GM18526 (cell line): ENCODE data around the gene ABCA3.

Source experiments
- POLR2A ChIP-seq: IDR thresholded peaks from 3 replicates; pipeline ENCODE4 v1.6.1; 2011; ENCODE audit not compliant: insufficient read length; ENCODE audit errors: extremely low read depth

The ABCA3 gene

DNA sequence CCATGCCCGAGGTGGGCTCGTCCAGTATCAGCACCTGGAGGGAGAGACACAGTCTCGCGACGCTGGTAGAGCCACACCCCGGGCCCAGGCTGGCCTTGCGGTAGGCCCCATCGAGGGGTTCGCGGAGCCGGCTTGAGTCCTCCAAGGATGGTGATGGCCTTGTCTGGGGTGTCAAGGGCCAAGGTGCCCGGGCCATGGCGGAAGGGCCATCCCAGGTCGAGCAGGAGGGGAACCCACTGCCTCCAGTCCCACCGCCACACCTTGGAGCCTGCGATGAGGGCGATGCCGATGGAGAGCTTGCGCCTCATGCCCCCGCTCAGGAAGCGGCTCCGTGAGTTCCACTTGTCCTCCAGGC lies 43.0 kb downstream of the ABCA3 start:
- TF ChIP-seq POLR2A, result no peak

DNA sequence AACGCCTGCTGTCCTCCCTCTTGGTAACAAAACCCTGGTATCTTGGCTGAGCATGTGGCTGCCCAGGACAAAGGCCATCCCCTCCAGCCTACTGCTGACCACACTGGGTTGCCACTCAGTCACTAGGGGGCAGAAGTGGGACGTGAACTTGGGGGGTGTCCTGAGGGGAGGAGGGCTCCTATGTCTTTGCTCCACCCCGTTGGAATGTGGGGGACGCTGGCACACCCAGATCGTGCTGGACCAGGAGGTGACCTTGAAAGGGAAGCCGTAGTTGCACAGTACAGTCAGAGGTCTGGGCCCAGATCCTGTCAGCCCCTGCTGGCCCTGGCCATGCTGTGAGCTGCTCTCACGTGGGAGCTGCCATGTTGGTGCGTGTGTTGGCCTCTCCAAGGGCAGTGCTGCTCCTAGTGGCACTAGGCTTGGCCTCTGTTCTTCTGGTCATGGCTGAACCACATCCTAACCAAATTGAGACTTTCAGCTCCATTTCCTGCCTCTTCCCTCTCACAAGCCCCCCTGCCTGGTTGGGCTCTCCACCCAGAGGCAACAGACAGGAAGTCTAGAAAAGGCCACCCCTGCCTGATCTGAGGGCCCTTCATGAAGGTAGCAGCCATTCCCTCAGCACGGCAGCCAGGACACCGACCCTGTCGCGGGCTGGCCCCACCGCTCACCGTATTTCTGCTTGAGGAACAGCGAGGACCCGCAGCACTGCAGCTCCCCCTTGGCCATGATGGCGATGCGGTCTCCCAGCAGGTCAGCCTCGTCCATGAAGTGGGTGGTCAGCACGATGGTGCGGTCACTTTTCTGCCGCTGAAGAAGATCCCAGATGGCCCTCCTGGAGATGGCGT lies 43.6 kb downstream of the ABCA3 start:
- TF ChIP-seq POLR2A, result no peak

DNA sequence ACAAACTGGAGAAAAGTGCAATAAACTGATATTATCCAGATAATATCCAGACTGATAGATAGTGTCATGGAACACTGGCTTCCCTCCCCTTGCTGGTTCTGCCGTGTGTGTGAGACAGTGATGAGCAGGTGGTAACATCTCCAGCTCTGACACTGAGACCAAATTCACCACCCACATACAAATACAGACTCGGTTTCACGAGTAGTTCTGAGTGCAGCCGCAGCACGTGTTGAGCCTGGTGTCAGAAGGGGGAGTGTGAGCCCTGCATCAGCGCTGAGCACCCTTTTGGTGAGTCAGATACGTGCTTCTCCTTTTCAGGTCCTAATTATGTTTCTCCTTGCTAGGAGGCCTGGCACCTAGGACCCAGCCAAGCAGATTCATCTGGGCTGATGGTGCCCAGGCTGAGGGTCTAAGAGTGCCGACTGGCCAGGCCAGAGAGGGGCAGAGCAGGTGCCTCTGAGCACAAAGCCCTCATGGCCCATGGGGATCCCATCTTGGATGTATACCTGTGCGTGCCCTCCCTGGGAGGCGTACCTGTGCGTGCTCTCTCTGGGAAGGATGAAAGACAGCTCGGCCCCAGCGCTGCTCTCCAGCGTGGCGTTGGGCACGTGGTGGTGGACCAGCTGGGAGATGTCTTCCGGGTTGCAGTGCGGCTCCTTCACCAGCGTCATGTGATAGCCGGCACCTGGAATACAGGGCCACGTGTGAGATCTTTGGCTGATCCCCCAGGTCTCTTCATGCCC lies 45.3 kb downstream of the ABCA3 start:
- no peak for TF ChIP-seq POLR2A

- TF ChIP-seq POLR2A, result no peak
These were observed 48.3 kb downstream of the ABCA3 start for GRCh38 chr16:2292221-2292620.

DNA sequence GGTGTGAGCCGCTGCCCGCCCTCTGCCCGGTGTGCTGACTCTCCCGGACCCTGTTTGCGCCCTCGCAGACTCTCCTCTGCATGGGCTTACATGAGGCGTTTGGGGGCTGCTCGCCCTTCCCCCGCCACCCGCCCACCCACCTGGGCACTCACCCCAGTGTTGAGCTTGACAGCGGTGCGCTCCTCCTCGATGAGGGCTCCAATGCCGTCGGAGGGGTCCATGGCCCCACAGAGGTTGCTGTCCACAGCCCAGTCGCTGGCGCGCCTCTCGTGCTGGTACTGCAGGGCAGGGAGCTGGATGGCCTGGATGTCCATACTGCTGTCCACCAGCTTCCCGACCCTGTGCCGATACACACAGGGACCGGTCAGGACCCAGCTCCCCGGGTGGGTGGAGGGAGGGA lies 51.2 kb downstream of the ABCA3 start:
- TF ChIP-seq POLR2A, result no peak

GRCh38 chr16:2288726-2289125 lies 51.8 kb downstream of the ABCA3 start:
- no peak for TF ChIP-seq POLR2A

GRCh38 chr16:2287916-2288547 lies 52.5 kb downstream of the ABCA3 start:
- TF ChIP-seq POLR2A, result no peak

- no peak for TF ChIP-seq POLR2A
These were observed 54.0 kb downstream of the ABCA3 start for GRCh38 chr16:2286550-2286949.

DNA sequence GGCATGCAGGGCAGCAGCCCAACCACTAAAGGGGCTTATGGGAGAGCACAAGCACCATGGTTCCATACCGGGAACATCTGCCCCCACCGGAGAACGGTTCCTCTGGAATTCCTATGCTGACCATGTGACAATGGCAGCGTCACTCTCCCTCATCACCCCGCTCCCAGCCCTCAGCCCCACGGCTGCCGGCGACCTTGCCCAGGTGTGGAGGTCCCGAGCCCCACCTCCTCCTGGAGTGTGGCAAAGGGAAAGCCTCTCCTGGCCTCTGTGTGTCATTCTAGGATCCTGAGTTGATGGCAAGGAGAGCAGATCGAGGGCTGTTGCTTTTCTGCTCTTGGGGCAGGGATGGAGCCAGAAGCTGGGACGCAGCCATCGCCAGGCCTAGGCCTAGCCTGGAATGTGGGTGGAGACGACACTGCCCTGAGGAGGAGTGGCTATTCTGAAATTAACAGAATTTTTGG lies 54.8 kb downstream of the ABCA3 start:
- TF ChIP-seq POLR2A, result no peak

DNA sequence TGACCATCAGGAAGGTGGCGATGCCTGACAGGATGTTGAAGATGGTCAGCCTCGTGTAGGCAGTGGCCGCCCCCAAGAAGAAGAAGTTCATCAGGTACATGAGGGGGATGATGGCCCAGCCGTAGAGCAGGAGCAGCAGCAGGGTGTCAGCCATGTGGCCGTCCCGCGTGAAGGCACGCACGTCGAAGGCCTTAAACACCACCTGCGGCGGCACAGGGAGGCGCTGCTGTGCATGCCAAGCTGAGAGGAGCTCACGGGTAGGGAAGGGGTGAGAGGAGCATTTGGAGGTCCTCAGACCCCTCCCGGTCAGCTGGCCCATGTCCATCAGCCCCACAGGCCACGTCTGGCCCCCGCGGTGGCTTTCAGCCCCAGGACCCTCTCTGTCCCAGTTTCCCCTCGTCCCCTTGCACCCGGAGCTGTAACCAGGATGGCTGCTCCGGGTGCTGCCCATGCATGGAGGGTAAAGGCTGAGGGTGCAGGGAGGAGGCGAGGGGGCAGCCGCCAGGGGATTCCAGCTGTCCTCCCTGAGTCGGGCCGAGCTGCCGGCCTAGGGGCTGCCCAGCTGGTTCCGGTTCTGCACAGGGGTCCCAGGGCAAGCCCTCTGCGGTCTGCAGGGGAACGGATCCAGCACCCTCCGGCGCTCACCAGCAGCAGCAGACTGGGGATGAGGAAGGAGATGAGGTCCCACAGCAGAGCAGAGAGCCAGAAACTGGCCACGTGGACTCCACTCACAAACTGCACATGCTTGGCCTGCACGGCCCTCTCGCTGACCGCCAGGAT lies 55.5 kb downstream of the ABCA3 start:
- no peak for TF ChIP-seq POLR2A

DNA sequence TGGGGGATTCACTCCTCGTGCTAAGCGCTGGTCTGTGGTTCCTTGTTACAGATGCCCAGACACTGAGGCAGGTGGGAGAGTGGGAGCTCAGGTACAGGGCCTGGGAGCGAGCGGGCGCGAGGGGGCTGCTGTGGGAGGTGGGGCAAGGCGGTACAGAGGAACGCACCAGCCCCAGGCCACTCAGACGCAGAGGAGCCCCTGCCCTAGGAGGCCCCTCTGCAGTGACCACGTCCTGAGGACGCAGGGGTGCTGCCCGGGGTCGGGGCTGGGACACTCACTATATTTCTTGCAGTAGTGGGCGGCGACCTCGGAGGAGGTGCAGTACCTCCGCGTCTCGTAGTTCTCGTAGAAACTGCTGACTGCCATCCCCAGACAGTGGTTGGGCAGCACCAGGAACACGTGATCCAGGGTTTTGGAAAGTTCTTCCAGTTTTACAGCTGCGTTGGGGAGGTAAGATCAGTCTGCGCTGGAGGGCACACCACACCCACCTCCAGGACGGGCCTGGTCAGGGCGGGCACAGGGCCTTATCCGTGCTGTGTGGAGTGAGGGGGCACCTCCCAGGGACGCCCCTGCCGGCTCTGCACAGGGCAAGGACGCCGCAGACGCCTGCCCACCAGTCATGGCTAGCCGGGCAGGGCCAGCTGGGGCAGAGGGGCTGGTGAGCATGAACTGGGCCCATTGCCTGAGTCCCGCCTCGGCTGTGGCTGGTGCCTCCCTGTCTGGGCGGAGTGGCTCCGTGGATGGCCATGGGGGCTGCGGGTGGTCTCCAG lies 56.3 kb downstream of the ABCA3 start:
- no peak for TF ChIP-seq POLR2A

DNA sequence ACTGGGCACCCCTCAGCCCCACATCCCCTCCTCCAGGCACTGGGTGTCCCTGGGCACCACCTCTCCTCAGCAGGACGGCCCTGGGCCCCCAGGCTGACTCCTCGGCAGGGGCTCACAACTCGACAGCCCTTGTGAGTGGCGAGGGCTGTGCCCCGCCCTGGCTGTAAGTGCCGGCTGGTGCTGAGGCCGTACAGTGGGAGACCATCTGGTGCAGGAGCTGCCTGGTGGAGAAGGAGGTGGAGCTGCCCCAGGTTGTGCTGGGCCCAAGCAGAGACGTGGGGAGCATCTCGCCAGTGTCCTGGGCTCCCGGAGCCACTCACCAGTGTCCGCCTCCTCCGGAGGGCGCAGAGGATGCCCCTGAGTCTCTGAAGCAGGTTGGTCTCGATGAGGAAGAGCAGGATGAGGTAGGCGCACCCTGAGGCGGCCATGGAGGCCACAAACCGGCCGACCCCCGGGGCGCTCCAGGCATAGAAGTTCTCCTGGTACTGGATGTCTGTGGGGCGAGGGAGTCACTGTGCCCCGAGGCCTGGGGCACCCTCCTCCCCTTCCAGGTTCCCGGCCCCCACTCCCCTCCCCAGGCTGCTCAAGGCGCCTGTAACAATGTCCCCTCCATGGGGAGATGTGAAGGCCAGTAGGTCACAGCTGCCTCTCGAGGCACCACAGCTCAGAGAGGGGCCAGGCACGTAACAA lies 57.5 kb downstream of the ABCA3 start:
- no peak for TF ChIP-seq POLR2A

DNA sequence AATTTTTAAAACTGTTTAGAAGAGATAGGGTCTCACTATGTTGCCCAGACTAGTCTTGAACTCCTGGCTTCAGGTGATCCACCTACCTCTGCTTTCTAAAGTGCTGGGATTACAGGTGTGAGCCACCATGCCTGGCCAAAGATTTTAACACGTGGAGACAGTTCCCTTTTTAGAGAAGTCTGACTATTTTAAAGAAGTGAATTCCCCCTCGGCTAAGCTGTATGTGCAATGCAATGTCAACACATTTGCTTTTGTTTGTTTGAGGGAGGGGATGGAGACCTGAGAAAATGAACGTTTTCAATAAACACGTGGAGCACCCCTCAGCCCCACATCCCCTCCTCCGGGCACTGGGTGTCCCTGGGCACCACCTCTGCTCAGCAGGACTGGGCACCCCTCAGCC lies 58.3 kb downstream of the ABCA3 start:
- TF ChIP-seq POLR2A, result no peak

- no peak for TF ChIP-seq POLR2A
These were observed 59.5 kb downstream of the ABCA3 start for GRCh38 chr16:2280981-2281542.

GRCh38 chr16:2280461-2280860 lies 60.1 kb downstream of the ABCA3 start:
- TF ChIP-seq POLR2A, result no peak
